HG02678 (cell line): ENCODE measurements around the gene ZNF740.
"Not testable (repeated sequence)": the region's sequence is repeated elsewhere in the genome, so short reads cannot be mapped to it uniquely, and the experiment has no call there.

Source experiments
- ATAC-seq: cut with Tn5 transposase; IDR thresholded peaks from one replicate; pipeline ENCODE4 v1.9.1; 2021; ENCODE audit warnings: mild to moderate bottlenecking, moderate library complexity; ENCODE audit not compliant: unreplicated experiment

Gene ZNF740

DNA sequence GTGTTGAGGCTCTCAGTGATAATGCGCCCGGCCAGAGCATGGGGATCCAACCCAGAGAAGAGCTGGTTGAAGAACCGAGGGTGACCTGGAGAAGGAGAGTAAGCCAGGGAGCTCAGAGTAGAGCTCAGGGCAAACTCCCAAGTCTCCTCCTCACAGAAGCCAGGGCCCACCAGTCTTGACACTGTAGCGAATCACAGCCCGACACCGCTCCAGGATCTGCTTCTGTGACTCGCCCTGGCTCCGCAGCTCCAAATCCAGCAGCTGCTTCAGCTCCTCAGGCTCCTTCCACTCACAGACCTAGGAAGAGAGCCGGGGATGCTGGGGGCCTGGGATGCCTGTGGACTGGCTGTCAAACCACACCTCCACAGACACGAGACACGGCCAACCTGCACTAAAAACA lies 8.2 kb upstream of the ZNF740 start:
- no peak for ATAC-seq

DNA sequence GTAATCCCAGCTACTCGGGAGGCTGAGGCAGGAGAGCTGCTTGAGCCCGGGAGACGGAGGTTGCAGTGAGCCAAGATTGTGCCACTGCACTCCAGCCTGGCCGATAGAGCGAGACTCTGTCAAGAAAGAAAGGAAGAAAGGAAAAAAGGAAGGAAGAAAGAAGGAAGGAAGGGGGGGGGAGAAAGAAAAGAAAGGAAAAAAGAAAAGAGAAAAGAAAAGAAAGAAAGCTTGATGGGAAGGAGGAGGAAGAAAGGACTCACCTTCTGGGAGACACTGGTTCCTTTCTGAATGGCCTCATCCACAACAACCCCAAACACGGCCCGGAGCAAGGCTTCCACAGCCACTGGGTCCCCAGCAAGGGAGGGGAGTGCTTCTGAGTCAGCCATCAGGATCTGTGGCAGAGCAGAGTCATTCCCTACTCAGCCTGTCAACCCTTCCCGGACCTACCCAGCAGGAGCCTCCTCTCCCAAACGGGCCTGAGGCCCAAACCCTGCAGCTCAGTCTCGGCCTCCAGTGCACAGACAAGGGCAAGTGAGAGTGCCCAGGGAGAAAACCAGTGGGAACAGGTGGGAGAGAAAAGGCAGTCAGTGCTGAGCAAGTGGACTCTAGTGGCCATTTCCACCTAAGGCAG lies 7.3 kb upstream of the ZNF740 start:
- ATAC-seq: no peak

DNA sequence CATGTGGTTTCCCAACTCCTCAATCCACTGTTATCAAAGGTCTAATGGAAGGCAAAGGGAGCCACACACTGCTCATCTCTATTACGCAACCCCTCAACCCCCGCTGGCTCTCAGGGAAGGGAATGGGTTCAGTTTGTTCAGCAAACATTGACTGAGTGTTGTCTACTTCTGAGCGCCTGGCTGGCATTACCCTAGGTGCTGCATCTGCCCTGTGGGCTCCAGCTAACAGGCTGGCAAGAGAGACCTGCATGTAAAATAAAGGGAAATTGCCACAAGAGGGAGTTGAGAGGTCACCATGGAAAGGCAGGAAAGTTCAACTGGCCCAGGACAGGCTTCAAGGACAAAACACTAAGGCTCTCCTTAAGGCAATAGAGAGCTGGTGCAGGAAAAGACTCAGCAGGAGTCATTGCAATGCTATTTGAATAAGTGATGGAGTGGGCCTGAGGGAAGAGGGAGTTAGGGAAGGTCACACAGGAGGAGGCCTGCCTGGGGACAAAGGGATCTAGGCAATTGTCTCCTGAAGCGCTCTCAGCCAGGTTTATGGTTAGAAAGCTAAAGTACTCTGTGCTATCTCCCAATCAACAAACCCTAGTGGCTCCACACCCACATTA lies 5.5 kb upstream of the ZNF740 start:
- ATAC-seq: no peak

DNA sequence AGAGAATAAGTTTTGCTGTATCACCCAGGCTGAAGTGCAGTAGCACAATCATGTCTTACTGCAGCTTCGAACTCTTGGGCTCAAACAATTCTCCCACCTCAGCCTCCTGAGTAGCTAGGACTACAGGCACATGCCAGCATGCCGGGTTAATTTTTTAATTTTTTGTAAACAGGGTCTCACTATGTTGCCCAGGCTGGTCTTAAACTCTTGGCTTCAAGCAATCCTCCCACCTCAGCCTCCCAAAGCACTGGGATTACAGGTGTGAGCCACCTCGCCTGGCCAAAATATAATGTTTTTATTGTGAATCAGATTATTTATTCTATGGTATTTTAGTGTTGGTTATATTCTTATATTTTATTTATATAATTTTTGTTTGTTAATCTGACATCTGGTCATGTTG lies 3.8 kb upstream of the ZNF740 start:
- ATAC-seq: no peak

DNA sequence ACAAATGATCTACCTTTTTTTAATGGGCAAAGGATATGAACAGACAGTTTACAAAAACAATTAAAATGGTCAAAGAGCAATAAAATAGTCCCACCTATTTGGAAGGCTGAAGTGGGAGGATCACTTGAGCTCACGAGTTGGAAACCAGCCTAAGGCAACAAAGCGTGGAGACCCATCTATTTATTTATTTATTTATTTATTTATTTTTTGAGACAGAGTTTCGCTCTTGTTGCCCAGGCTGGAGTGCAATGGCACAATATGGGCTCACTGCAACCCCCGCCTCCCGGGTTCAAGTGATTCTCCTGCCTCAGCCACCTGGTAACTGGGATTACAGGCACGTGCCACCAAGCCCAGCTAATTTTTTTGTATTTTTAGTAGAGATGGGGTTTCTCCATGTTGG lies 3.1 kb upstream of the ZNF740 start:
- ATAC-seq: not testable (repeated sequence)

DNA sequence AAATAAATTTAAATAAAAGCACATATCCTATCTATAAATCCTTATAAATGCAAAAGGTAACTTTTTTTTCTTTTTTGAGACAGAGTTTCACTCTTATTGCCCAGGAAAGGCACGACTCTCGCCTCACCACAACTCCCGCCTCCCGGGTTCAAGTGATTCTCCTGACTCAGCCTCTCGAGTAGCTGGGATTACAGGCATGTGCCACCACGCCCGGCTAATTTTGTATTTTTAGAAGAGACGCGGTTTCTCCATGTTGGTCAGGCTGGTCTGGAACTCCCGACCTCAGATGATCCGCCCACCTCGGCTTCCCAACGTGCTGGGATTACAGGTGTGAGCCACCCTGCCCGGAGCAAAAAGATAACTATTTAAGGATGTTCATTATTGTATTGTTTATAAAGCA lies 1.7 kb upstream of the ZNF740 start:
- not testable (repeated sequence) for ATAC-seq

DNA sequence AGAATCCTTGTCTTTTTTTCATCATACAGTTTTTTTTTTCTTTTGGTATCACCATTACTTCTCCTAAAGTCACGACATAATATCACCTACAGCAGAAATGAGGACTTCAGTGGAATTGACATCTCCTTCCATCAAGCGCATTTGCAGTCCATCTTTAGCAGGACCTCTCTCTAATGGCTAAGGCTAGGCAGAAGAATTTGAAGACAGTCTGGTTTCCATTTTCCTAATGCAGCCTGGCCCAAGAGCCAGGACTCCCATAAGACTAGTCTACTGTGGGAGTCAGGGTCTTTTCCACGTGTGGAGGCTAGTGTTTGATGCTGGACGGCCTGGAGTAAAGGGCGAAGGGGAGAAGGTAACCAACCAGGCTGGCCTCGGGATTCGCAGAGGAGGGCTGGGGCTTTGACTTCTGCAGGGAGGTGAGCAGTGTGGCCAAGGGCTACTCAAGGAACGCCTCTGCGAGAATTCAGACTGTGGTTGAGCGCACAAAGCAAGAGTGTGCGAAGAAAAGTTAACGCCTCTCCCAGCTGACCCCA lies 769 bp upstream of the ZNF740 start:
- ATAC-seq: peak; percentile 4

DNA sequence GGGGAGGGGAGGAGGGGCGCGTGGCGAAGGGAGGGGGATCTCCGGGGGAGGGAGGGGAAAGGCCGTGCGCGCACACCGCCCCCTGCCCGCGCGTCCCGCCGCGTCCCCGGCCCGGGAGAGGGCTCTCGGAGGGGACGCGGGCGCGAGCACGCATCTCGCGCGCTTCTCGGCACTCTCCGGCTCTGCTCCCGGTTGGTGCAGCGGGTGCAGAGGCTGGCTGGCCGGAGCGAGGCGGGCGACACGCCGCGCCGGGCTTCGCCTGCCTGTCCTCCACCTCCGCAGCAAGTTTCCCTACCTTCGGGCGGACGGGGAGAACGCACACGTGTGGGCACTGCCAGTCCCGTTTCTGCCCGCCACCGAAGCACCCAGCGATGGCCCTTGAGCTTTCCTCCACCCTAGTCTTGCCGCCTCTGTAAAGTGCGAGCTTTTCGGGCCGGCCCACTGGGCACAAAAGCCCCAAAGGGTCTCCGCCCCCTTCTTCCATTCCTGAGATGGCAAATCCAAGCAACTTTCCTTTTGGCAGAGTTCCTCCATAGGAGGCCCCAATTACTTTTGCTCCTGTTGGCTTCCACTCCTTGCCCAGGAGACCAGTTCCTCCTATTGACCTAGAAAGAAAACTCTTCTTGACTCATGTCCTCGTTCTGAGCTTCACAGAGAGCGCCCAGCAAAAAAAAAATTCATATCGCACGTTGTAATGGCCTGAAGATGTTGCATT lies 566 bp downstream of the ZNF740 start:
- peak; percentile 50 for ATAC-seq

DNA sequence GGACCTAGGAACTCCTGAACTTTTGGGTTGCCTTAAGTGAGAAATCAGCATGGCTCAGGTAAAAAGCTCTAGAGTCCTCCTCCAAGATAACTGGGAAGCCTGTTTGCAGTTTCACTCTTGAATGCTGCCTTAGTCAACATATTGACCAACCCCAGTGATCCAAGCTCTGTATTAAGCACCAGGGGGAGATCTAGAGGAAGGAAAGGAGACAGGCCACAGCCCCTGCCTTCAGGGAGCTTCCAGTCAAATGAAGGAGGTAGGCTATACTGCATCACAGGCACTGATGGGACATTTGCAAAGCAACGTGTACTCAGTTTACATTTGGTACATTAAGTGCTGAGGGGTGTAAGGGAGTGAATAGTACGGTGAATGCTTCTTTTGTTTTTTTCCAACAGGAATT lies 1.4 kb downstream of the ZNF740 start:
- ATAC-seq: no peak

DNA sequence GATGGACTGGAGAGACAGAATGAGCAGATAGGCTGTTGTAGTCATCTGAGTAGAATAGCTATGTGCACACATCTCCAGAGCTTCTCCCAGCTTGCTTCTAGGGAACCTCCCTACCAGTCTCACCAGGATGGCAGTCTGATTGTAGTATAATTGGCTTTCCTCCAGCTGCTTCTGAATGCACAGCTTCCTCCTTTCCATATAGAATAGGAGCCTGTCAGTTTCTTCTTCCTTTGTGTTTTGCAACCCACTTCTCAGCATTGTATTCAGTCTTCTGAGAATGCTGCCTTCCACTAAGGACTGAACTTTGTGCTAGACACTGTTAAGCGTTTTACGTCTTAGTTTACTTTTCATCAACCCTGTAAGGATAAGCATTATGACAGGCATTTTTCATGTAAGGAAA lies 2.4 kb downstream of the ZNF740 start:
- no peak for ATAC-seq

DNA sequence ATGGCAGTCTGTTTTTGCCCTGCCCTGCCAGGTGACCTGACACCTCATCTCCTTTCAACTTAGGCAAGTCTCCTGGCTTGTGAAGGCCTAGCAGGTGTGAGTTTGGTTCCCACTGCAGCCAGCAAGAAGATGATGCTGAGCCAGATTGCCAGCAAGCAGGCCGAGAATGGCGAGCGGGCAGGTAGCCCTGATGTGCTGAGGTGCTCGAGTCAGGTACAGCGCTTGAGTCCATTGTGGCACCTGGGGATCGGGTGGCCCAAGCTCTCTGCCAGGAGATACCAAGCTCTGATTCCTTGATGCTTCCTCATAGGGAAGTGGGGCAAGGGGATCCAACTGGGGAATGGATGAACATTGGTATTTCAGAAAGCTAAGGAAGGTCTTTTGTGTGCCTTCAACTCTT lies 4.3 kb downstream of the ZNF740 start:
- ATAC-seq: no peak

DNA sequence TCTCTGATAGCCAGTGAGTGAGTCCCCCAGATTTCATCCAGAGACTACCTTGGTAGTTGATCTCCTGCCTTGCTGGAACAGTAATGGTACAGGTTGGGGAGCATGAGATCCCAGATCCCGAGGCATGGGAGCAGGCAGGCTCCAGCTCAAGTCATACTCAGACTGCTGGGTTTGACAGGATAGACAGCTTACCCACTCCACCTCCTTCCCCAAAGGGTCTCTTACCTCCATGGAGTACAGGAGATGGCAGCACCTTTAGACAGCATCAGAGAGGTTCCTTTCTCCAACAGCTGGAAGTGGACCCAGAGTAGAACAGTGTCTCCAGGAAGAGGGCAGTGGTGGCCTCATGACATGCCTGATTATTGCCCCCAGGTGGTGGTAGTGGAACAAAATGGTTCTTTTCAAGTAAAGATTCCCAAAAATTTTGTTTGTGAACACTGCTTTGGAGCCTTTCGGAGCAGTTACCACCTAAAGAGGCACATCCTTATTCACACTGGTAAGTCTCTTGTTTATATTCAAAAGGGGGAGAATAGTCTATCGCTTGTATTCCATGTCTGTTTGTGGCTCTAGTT lies 5.1 kb downstream of the ZNF740 start:
- no peak for ATAC-seq

DNA sequence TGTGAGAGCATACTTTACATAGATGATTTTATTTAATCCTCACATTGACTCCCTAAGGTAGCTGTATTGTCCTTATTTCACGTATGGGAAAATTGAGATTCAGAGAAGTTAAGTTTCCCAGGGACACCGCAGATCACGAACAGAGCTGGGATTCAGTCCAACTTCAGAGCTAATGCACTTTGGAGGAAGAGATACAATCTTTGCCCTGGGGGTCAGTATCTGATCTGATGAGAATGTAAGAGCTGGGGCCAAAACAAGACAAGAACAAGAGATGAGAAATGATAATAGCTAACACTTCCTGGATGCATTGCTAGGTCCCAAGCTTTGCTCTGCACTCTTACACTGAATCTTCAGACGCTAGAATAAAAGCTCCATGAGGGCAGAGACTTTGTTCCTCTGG lies 6.2 kb downstream of the ZNF740 start:
- ATAC-seq: no peak

DNA sequence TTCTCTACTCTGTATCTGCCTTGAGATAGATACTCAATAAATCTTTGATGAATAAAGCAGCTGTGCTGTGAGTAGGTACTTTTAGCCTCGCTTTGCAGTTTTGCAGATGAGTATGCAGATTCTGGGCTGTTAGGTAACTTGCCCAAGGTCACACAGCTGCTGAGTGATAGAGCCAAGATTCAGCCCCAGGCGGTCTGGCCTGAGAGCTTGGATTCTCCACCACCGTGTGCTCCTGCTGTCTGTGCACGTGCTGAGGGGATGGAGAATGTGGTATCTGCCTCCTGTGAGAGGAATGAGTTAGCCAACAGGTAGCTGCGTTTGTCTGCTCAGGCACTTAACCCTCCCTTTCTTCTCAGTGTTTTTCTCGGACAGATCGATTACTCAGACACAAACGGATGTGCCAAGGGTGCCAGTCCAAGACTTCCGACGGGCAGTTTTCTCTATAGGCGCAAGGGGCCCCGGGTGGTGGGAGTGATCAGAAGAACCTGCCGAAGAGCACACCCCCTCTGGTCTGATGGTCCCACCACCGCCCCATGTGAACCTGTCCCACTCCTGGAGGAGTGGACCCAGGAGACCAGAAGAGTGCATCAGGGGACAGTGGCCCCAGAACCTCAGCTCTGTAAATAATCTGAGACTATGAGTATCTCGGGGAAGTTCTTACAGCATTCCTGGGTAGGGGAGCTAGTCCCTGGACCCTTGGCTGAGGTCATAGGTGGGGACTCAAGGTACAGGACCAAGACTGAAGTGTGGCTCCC lies 6.8 kb downstream of the ZNF740 start:
- no peak for ATAC-seq

DNA sequence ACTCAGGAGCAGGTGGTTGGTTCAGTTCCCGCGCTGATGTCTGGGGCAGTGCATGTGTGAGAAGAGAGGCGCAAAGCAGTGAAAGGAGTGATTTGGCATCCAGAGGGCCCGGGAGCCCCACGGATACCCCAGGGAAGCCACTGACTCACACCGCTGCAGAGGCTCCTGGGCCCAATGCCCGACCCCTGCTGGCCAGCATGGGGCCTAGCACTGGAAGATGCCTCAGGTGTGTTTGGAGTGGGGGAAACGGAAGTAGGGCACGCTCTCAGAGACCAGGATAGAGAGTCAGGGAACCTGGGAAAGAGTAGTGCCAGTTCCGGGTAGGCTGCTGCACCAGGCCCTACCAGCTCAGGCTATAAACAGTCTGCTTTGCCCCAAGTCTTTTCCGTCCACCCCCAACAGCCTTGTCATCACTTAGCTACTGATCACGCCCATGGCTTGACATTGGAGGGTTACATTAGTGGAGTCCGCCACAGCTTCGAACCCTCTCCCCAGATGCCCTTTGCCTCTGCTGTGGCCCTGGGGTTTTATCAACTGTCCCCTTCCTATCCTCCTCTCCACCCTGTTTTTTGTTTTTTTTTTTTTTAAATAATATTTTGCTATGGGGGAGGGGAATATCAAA lies 9.7 kb downstream of the ZNF740 start:
- peak; percentile 56 for ATAC-seq

DNA sequence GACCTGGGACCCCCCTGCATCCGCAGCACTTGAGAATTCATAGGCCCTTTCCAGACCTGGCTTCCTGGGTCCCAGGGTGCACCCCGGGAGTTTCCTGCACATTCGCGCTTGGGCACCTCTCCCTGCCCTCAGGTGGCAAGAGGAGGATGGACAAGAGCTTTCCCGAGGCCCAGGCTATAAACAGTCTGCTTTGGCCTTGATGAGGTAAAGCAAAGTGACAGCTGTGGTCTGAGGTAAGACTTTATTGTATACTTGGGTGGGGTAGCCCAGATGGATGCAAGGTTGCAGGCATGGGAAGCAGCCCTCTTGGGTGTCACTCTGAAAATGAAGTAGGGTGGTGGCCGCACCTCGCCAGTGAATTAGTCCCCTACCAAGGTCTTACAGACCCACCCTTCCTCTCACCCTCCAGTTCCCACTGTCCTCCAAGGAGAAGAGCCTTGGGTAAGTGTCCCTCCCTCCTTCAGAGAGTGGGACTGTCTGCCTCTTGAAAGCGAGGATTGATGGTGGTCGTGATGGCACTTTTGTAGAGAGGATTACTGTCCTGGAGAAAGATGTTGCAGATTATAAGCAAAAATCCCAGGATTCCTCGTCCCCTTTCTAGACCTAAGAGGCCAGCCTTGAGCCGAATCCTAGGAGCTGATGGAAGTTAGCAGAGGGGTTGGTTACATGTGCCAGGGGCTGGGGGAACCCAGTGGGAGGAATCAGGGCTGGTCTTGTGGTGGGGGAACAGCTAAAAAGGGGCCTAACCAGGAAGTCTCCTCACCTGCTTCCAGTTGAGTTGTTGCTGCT lies 10.8 kb downstream of the ZNF740 start:
- no peak for ATAC-seq

DNA sequence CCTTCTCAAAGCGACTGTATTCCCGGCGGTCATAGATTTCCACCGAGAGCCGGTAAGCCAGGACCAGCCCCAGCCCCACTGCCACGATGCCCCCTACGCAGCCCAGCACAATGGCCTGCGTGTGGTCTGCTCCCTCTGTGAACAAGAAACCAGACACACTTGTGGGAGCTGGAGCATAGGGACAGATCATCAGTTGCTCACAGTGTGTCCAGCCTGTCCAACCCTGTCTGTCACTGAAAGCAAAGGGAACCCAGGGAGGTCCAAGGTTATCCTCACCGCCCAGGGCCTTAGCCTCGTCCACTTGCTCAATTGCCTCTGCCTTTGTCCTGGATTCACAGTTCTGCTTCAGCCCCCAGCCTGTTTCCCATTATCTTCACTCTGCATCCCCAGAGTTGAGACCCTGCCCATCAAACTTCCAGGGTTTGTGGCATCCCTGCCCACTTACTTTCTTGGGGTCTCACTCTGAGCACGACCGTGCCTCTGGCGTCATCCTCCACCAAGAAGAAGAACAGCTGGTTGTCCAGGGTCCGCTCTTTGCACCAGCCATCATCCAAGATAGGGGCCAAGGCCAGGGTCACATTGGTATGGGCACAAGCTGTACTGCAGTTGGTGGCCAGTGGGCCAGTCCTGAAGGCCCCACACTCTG lies 11.5 kb downstream of the ZNF740 start:
- no peak for ATAC-seq

DNA sequence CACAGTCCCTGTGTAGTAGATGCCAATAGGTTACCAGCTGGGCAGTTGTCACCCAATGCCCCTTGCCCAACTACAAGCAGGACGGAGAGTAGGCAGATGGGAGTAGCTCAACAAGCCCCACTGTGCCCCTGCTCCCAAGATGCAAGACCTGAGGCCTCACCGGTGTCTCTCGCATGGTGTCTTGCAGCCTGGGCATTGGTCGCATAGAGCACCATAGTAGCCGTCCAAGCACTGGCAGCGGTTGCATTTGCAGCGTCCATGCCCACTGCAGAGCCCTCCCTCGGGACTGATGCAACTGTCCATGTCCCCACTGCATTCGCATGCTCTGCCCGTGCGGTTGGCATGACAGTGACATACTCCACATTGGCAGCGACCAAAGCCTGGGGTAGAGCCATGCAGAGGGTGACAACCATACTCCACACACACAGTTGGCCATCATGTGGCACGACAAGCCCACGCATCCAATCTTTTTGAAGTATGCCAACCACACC lies 12.1 kb downstream of the ZNF740 start:
- ATAC-seq: no peak

DNA sequence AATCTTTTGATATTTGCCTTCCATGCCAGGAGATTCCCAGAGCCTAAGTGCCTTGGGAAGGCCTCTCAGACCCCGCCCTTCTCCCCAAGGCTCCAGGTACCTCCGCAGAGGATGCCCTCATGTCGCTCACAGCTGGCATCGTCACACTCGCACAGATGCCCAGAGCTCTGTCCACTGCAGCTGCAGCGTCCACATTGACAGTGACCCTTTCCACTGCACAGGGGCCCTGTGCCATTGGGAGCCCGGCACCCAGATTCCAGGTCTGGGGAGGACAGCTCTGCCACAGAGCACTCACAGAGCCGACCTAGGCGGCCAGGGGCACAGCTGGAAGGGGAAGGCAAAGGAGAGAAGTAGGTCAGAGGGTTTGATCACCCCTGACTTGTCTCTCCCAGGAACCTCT lies 12.5 kb downstream of the ZNF740 start:
- ATAC-seq: no peak
